SK-N-SH treated with all-trans-retinoic acid at 6 μM for 48 hours (cell line): ENCODE measurements around the gene RNPS1.
A peak's percentile ranks its signal among the peaks of the same experiment; 100 is the strongest.

Experiments
- ATAC-seq: fragments of 200-7000 bp; cut with Tn5 transposase; 3 replicates; pipeline ENCODE4 v1.9.1; 2020; ENCODE audit warnings: mild to moderate bottlenecking, moderate library complexity
- BACH2 ChIP-seq: fragments of 250-450 bp; sonication (Bioruptor Pico); IDR thresholded peaks from 2 replicates; pipeline ENCODE4 v1.9.0; 2021; ENCODE audit warnings: mild to moderate bottlenecking, borderline replicate concordance
- CSDC2 ChIP-seq: fragments of 250-450 bp; sonication (Bioruptor Pico); IDR thresholded peaks from 2 replicates; pipeline ENCODE4 v1.5.0; 2020; ENCODE audit warnings: mild to moderate bottlenecking, moderate library complexity
- ESRRG ChIP-seq: fragments of 250-450 bp; sonication (Bioruptor Pico); IDR thresholded peaks from 2 replicates; pipeline ENCODE4 v1.6.1; 2021; ENCODE audit warnings: mild to moderate bottlenecking
- GLIS3 ChIP-seq: fragments of 250-450 bp; sonication (Bioruptor Pico); IDR thresholded peaks from 2 replicates; pipeline ENCODE4 v1.5.0; 2020; ENCODE audit warnings: mild to moderate bottlenecking, moderate library complexity
- ISL1 ChIP-seq: fragments of 250-450 bp; sonication (Bioruptor Pico); IDR thresholded peaks from 2 replicates; pipeline ENCODE4 v2.1.2; 2022; ENCODE audit warnings: mild to moderate bottlenecking, moderate library complexity
- OSR1 ChIP-seq: fragments of 250-450 bp; sonication (Bioruptor Pico); IDR thresholded peaks from 2 replicates; pipeline ENCODE4 v1.8.0; 2022; ENCODE audit warnings: moderate library complexity, mild to moderate bottlenecking, inconsistent platforms
- PPARA ChIP-seq: fragments of 250-450 bp; sonication (Bioruptor Pico); IDR thresholded peaks from 2 replicates; pipeline ENCODE4 v1.5.0; 2020; ENCODE audit warnings: mild to moderate bottlenecking, borderline replicate concordance
- RARB ChIP-seq: fragments of 250-450 bp; sonication (Bioruptor Pico); IDR thresholded peaks from 2 replicates; pipeline ENCODE4 v1.8.0; 2021; ENCODE audit warnings: mild to moderate bottlenecking, moderate library complexity
- SNAI2 ChIP-seq: fragments of 250-450 bp; sonication (Bioruptor Pico); IDR thresholded peaks from 2 replicates; pipeline ENCODE4 v1.5.0; 2020; ENCODE audit warnings: mild to moderate bottlenecking, moderate library complexity
- TCF4 ChIP-seq: fragments of 250-450 bp; sonication (Bioruptor Pico); IDR thresholded peaks from 2 replicates; pipeline ENCODE4 v1.8.0; 2021; ENCODE audit warnings: mild to moderate bottlenecking, moderate library complexity, borderline replicate concordance
- TOX ChIP-seq: fragments of 250-450 bp; sonication (Bioruptor Pico); IDR thresholded peaks from 2 replicates; pipeline ENCODE4 v1.8.0; 2021; ENCODE audit warnings: mild to moderate bottlenecking, moderate library complexity, borderline replicate concordance
- ZC3H10 ChIP-seq: fragments of 250-450 bp; sonication (Bioruptor Pico); IDR thresholded peaks from 2 replicates; pipeline ENCODE4 v1.5.1; 2021; ENCODE audit warnings: mild to moderate bottlenecking, moderate library complexity
- ZFP3 ChIP-seq: fragments of 250-450 bp; sonication (Bioruptor Pico); IDR thresholded peaks from 2 replicates; pipeline ENCODE4 v1.5.0; 2020; ENCODE audit warnings: mild to moderate bottlenecking, moderate library complexity
- ZFP30 ChIP-seq: fragments of 450-650 bp; formaldehyde crosslinking; IDR thresholded peaks from 2 replicates; pipeline ENCODE4 v1.5.0; 2022; ENCODE audit warnings: mild to moderate bottlenecking, moderate library complexity
- ZNF565 ChIP-seq: fragments of 450-650 bp; formaldehyde crosslinking; conservative IDR thresholded peaks from 2 replicates; pipeline ENCODE4 v1.5.0; 2020; ENCODE audit warnings: low read depth, mild to moderate bottlenecking, moderate library complexity
- ZNF70 ChIP-seq: fragments of 450-650 bp; formaldehyde crosslinking; IDR thresholded peaks from 2 replicates; pipeline ENCODE4 v1.5.0; 2020; ENCODE audit warnings: mild to moderate bottlenecking, moderate library complexity
- ZNF8 ChIP-seq: fragments of 450-650 bp; formaldehyde crosslinking; IDR thresholded peaks from 2 replicates; pipeline ENCODE4 v1.5.0; 2020; ENCODE audit warnings: mild to moderate bottlenecking, moderate library complexity
- TF ChIP-seq, protein P1 (sequence below): fragments of 250-450 bp; sonication (Bioruptor Pico); IDR thresholded peaks from 2 replicates; pipeline ENCODE4 v1.5.1; 2020; ENCODE audit warnings: low read depth, mild to moderate bottlenecking, moderate library complexity
- TF ChIP-seq, protein P2 (sequence below): fragments of 250-450 bp; sonication (Bioruptor Pico); IDR thresholded peaks from 2 replicates; pipeline ENCODE4 v1.5.1; 2021; ENCODE audit warnings: mild to moderate bottlenecking, moderate library complexity
- TF ChIP-seq, protein P3 (sequence below): fragments of 250-450 bp; sonication (Bioruptor Pico); IDR thresholded peaks from 2 replicates; pipeline ENCODE4 v1.5.0; 2020; ENCODE audit warnings: mild to moderate bottlenecking, moderate library complexity
- TF ChIP-seq, protein P4 (sequence below): fragments of 250-450 bp; sonication (Bioruptor Pico); IDR thresholded peaks from 2 replicates; pipeline ENCODE4 v1.8.0; 2020; ENCODE audit warnings: mild to moderate bottlenecking, moderate library complexity, borderline replicate concordance

RNPS1 gene

DNA sequence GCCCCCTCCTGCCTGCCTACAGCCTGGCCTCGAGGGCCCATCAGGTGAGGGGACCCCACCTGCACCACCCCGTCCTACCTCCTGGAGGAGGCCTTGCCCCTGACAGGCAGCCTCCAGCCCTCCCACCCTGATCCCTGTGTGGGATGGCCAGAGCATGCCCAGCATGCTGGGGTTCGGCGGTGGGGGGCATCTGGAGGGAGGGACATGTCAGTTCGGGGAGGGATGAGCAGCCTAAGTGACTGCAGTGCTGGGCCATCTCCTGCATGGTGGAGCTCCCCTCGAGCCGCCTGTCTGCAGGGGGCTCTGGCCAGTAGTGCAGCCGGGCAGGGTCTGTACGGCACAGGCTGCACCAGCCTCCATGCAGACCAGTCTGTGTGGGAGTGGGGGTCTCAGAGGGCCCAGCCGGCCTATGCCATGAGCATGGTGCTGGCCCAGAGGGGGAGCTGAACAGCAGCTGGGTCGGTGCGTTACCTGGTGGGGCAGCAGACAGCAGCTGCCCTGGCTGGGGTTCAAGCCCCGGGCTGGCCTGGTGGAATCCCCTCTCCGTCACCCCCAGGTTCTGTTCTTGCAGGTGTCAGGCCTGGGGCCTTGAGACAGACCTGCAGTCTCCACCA is 4.0 kb upstream of the RNPS1 start:
- TF ChIP-seq, protein P1, sequence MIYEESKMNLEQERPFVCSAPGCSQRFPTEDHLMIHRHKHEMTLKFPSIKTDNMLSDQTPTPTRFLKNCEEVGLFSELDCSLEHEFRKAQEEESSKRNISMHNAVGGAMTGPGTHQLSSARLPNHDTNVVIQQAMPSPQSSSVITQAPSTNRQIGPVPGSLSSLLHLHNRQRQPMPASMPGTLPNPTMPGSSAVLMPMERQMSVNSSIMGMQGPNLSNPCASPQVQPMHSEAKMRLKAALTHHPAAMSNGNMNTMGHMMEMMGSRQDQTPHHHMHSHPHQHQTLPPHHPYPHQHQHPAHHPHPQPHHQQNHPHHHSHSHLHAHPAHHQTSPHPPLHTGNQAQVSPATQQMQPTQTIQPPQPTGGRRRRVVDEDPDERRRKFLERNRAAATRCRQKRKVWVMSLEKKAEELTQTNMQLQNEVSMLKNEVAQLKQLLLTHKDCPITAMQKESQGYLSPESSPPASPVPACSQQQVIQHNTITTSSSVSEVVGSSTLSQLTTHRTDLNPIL, result no peak
- TF ChIP-seq SNAI2 (CRISPR knock-in tag) (no peak), RARB (CRISPR knock-in tag) (no peak), TCF4 (CRISPR knock-in tag) (no peak), BACH2 (no peak), OSR1 (no peak), ESRRG (CRISPR knock-in tag) (no peak)
- ATAC-seq, result no peak

DNA sequence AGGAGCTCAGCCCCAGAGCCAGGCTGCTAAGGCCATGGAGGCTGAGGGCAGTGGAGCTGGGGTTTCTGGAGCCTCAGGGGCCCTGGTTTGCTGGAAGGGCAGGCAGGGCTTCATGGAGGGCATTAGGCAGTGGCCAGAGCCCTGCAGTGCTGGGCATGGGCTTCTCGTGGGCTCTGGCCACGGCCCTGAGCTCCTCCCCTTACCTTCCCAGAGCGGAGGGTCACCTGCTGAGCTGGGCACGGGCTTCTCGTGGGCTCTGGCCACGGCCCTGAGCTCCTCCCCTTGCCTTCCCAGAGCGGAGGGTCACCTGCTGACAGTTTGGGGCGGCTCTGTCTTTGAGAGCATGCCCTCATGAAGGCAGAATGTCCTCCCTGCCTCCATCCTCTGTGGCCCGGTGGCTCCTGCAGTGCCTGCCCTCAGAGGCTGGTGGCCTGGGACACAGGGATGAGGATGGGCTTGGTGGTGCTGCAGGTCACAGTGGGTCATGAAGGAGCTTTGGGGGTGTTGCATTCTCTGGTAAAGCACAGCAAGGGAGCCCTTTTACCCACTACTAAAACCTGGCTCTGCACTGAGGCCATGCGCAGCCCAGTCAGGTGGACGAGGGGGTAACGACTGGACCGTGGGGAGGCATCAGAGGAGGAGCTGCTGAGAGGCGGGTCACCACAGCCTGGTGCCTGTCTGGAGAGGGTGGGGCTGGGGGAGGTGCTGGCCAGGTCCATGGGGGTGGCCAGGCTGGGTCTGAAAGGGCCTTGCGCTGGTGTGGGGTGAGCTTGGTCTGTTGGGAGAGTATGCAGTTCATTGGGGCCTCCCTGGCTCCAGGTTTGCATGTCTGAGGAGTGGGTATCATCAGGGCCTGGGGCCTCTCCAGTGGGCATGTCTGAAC is 2.9 kb upstream of the RNPS1 start:
- no peak for ATAC-seq
- TF ChIP-seq ZC3H10 (CRISPR knock-in tag), result no peak
- no peak for TF ChIP-seq TCF4 (CRISPR knock-in tag)
- TF ChIP-seq, protein P2, sequence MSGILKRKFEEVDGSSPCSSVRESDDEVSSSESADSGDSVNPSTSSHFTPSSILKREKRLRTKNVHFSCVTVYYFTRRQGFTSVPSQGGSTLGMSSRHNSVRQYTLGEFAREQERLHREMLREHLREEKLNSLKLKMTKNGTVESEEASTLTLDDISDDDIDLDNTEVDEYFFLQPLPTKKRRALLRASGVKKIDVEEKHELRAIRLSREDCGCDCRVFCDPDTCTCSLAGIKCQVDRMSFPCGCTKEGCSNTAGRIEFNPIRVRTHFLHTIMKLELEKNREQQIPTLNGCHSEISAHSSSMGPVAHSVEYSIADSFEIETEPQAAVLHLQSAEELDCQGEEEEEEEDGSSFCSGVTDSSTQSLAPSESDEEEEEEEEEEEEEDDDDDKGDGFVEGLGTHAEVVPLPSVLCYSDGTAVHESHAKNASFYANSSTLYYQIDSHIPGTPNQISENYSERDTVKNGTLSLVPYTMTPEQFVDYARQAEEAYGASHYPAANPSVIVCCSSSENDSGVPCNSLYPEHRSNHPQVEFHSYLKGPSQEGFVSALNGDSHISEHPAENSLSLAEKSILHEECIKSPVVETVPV (CRISPR knock-in tag), result no peak
- TF ChIP-seq ZNF565 (CRISPR knock-in tag), result no peak
- no peak for TF ChIP-seq ZFP3 (CRISPR knock-in tag)
- TF ChIP-seq, protein P3, sequence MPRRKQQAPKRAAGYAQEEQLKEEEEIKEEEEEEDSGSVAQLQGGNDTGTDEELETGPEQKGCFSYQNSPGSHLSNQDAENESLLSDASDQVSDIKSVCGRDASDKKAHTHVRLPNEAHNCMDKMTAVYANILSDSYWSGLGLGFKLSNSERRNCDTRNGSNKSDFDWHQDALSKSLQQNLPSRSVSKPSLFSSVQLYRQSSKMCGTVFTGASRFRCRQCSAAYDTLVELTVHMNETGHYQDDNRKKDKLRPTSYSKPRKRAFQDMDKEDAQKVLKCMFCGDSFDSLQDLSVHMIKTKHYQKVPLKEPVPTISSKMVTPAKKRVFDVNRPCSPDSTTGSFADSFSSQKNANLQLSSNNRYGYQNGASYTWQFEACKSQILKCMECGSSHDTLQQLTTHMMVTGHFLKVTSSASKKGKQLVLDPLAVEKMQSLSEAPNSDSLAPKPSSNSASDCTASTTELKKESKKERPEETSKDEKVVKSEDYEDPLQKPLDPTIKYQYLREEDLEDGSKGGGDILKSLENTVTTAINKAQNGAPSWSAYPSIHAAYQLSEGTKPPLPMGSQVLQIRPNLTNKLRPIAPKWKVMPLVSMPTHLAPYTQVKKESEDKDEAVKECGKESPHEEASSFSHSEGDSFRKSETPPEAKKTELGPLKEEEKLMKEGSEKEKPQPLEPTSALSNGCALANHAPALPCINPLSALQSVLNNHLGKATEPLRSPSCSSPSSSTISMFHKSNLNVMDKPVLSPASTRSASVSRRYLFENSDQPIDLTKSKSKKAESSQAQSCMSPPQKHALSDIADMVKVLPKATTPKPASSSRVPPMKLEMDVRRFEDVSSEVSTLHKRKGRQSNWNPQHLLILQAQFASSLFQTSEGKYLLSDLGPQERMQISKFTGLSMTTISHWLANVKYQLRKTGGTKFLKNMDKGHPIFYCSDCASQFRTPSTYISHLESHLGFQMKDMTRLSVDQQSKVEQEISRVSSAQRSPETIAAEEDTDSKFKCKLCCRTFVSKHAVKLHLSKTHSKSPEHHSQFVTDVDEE (CRISPR knock-in tag), result no peak
- no peak for TF ChIP-seq RARB (CRISPR knock-in tag)
- no peak for TF ChIP-seq OSR1
- no peak for TF ChIP-seq TOX (CRISPR knock-in tag)

DNA sequence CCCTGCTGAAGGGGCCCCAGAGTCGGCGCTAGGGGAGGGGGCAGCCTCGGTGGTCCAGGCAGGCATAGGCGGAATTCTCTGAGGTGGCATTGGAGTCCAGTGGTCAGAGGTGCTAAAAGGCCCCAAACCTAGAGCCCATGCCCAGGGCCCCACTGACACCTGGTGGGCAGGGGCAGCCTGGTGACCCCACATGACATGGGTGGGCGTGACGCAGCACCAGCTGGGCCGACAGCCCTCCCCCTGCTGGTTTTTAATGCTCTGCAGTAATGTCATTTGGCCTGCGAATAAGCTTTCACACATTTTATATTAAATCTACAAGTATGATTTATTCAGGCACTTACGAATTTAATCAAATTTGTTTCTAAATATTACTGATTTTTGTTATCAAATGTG is 2.1 kb upstream of the RNPS1 start:
- ATAC-seq, result no peak
- TF ChIP-seq PPARA, result no peak
- TF ChIP-seq ZNF565 (CRISPR knock-in tag), result no peak
- TF ChIP-seq ZC3H10 (CRISPR knock-in tag), result no peak
- TF ChIP-seq GLIS3 (CRISPR knock-in tag), result no peak
- TF ChIP-seq, protein P1, result no peak
- TF ChIP-seq ZFP30 (CRISPR knock-in tag), result no peak
- TF ChIP-seq, protein P4, sequence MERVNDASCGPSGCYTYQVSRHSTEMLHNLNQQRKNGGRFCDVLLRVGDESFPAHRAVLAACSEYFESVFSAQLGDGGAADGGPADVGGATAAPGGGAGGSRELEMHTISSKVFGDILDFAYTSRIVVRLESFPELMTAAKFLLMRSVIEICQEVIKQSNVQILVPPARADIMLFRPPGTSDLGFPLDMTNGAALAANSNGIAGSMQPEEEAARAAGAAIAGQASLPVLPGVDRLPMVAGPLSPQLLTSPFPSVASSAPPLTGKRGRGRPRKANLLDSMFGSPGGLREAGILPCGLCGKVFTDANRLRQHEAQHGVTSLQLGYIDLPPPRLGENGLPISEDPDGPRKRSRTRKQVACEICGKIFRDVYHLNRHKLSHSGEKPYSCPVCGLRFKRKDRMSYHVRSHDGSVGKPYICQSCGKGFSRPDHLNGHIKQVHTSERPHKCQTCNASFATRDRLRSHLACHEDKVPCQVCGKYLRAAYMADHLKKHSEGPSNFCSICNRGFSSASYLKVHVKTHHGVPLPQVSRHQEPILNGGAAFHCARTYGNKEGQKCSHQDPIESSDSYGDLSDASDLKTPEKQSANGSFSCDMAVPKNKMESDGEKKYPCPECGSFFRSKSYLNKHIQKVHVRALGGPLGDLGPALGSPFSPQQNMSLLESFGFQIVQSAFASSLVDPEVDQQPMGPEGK, result no peak
- TF ChIP-seq TOX (CRISPR knock-in tag), result no peak
- TF ChIP-seq ZFP3 (CRISPR knock-in tag), result no peak
- TF ChIP-seq TCF4 (CRISPR knock-in tag), result no peak
- TF ChIP-seq, protein P2 (CRISPR knock-in tag), result no peak
- no peak for TF ChIP-seq CSDC2
- TF ChIP-seq BACH2, result no peak
- no peak for TF ChIP-seq SNAI2 (CRISPR knock-in tag)
- TF ChIP-seq, protein P3 (CRISPR knock-in tag), result no peak
- no peak for TF ChIP-seq ZNF8 (CRISPR knock-in tag)
- TF ChIP-seq ZNF70 (CRISPR knock-in tag), result no peak
- no peak for TF ChIP-seq ISL1 (CRISPR knock-in tag)

DNA sequence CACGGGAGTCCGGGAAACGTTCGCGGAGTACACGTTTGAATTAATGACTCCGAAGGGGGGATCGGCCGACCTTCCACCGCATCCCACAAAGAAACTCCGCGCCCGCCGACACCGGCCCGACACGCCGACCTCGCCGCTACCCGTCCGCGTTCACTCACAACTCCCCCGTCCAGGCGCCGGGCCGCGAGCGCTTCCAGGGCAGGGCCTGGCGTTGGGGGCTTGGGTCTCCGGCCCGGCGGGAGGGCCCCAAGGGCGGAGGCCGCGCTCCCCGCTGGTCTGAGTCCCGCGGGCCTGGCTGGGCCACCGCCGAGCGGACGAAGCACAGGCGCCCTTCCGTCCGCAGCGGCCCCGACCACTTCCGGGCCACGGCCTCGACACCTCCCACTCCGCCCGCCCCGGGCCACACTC is 417 bp downstream of the RNPS1 start:
- ATAC-seq, result peak; percentile 76
